ENCODE measurements around the gene CANT1.
A peak's percentile ranks its signal among the peaks of the same experiment; 100 is the strongest.
"Not testable (repeated sequence)": the region's sequence is repeated elsewhere in the genome, so short reads cannot be mapped to it uniquely, and the experiment has no call there.

The CANT1 gene

GRCh38 chr17:78974635-78975591 lies 34.7 kb downstream of the CANT1 start:
- no peak for DNase-seq

- no peak for DNase-seq
These were observed 35.6 kb downstream of the CANT1 start for GRCh38 chr17:78973792-78974520.

GRCh38 chr17:78973196-78973595 lies 36.4 kb downstream of the CANT1 start:
- DNase-seq, result no peak

GRCh38 chr17:78972507-78973105 lies 37.0 kb downstream of the CANT1 start:
- no peak for DNase-seq

- DNase-seq, result no peak
These were observed 37.6 kb downstream of the CANT1 start for GRCh38 chr17:78971756-78972506.

GRCh38 chr17:78970834-78971755 lies 38.5 kb downstream of the CANT1 start:
- DNase-seq, result peak; percentile 77 to 80

GRCh38 chr17:78969865-78970264 lies 39.7 kb downstream of the CANT1 start:
- DNase-seq, result no peak

- DNase-seq, result no peak
These were observed 41.7 kb downstream of the CANT1 start for GRCh38 chr17:78967782-78968362.

- no peak for DNase-seq
These were observed 42.5 kb downstream of the CANT1 start for GRCh38 chr17:78966910-78967600.

- no peak for DNase-seq
These were observed 43.3 kb downstream of the CANT1 start for GRCh38 chr17:78966123-78966813.

- no peak for DNase-seq
These were observed 44.1 kb downstream of the CANT1 start for GRCh38 chr17:78965491-78965924.

GRCh38 chr17:78963378-78963777 lies 46.2 kb downstream of the CANT1 start:
- DNase-seq, result no peak

GRCh38 chr17:78962984-78963348 lies 46.6 kb downstream of the CANT1 start:
- not testable (repeated sequence) for DNase-seq

- DNase-seq, result no peak
These were observed 47.1 kb downstream of the CANT1 start for GRCh38 chr17:78962345-78962983.

GRCh38 chr17:78961571-78961970 lies 48.0 kb downstream of the CANT1 start:
- DNase-seq, result no peak

GRCh38 chr17:78960928-78961327 lies 48.6 kb downstream of the CANT1 start:
- no peak for DNase-seq

GRCh38 chr17:78959803-78960202 lies 49.8 kb downstream of the CANT1 start:
- DNase-seq, result no peak

- DNase-seq, result no peak
These were observed 50.9 kb downstream of the CANT1 start for GRCh38 chr17:78958641-78959127.

GRCh38 chr17:78957128-78957527 lies 52.4 kb downstream of the CANT1 start:
- DNase-seq, result no peak

Data from activated CD4-positive, alpha-beta T cell treated with anti-CD3 and anti-CD28 coated beads, Interleukin-2, amount 50 U/mL, for 4 hours (primary cell).